Dendritic cell treated with granulocyte-macrophage colony-stimulating factor and Interleukin-4, amounts not matched to agents 40 ng/mL and 50 ng/mL, for 4 days (primary cell): ENCODE measurements around the gene SLCO2B1.
"Not testable (repeated sequence)": the region's sequence is repeated elsewhere in the genome, so short reads cannot be mapped to it uniquely, and the experiment has no call there.

Source experiments
- H3K27ac Mint-ChIP-seq: one replicate; pipeline ENCODE4 v1.8.0; 2022; ENCODE audit warnings: mild to moderate bottlenecking, mixed read lengths
- H3K27me3 Mint-ChIP-seq: one replicate; pipeline ENCODE4 v1.8.0; 2022; ENCODE audit warnings: mild to moderate bottlenecking, mixed read lengths
- H3K36me3 Mint-ChIP-seq: one replicate; pipeline ENCODE4 v1.8.0; 2022; ENCODE audit warnings: low read depth, mixed read lengths
- H3K4me1 Mint-ChIP-seq: one replicate; pipeline ENCODE4 v1.8.0; 2022; ENCODE audit warnings: low read depth, mixed read lengths
- H3K4me3 Mint-ChIP-seq: one replicate; pipeline ENCODE4 v1.8.0; 2022; ENCODE audit warnings: mild to moderate bottlenecking, moderate library complexity, mixed read lengths
- H3K9me3 Mint-ChIP-seq: one replicate; pipeline ENCODE4 v1.8.0; 2022; ENCODE audit warnings: mixed read lengths
- intact Hi-C: fragments of 100-400 bp; cut with micrococcal nuclease; formaldehyde crosslinking; loops from one replicate; pipeline ENCODE4 v1.15.0; 2022

The SLCO2B1 gene

GRCh38 chr11:75150879-75151278 is at the start of gene SLCO2B1:
TSS of gene SLCO2B1 (plus strand) at chr11:75151107. CDS start at chr11:75151382, 275 bp downstream.
- no peaks in the 10 kb centered on the region for H3K9me3 Mint-ChIP-seq
- peaks cover 4% of the 10 kb centered on the region for H3K27me3 Mint-ChIP-seq
- H3K4me1 Mint-ChIP-seq: peaks cover 94% of the 10 kb centered on the region
- intact Hi-C loops: no loop called here
- peak within 1 kb of the TSS; percentile 84 for H3K27ac Mint-ChIP-seq
- H3K4me3 Mint-ChIP-seq: peak within 1 kb of the TSS; percentile 99
- H3K36me3 Mint-ChIP-seq: peaks cover 53% of the 10 kb centered on the region

GRCh38 chr11:75101424-75102128 is 49.3 kb upstream of the SLCO2B1 start:
- H3K27me3 Mint-ChIP-seq: peaks cover 36% of the 10 kb centered on the region
- H3K9me3 Mint-ChIP-seq: no peaks in the 10 kb centered on the region
- no peak overlapping the region for H3K4me3 Mint-ChIP-seq
- no peak overlapping the region for H3K27ac Mint-ChIP-seq
- intact Hi-C loops: no loop called here
- peaks cover 16% of the 10 kb centered on the region for H3K4me1 Mint-ChIP-seq
- no peaks in the 10 kb centered on the region for H3K36me3 Mint-ChIP-seq

GRCh38 chr11:75103380-75104026 is 47.4 kb upstream of the SLCO2B1 start:
- Mint-ChIP-seq H3K27me3 (peaks cover 34% of the 10 kb centered on the region), H3K9me3 (no peaks in the 10 kb centered on the region), H3K36me3 (no peaks in the 10 kb centered on the region), H3K27ac (no peak overlapping the region), H3K4me3 (no peak overlapping the region), H3K4me1 (peaks cover 16% of the 10 kb centered on the region)
- intact Hi-C loops: no loop called here

- Mint-ChIP-seq H3K27ac (no peak overlapping the region), H3K4me1 (peaks cover 10% of the 10 kb centered on the region), H3K27me3 (peaks cover 30% of the 10 kb centered on the region), H3K36me3 (no peaks in the 10 kb centered on the region), H3K4me3 (no peak overlapping the region), H3K9me3 (no peaks in the 10 kb centered on the region)
- intact Hi-C loops: no loop called here
Measured at GRCh38 chr11:75105462-75105925, 45.4 kb upstream of the SLCO2B1 start.

GRCh38 chr11:75105967-75106681 is 44.8 kb upstream of the SLCO2B1 start:
- H3K27ac Mint-ChIP-seq, H3K9me3 Mint-ChIP-seq, intact Hi-C loops, H3K36me3 Mint-ChIP-seq, H3K4me3 Mint-ChIP-seq, H3K4me1 Mint-ChIP-seq: not testable (repeated sequence)
- peaks cover 27% of the 10 kb centered on the region for H3K27me3 Mint-ChIP-seq

GRCh38 chr11:75107187-75107586 is 43.7 kb upstream of the SLCO2B1 start:
- Mint-ChIP-seq H3K27ac (no peak overlapping the region), H3K36me3 (no peaks in the 10 kb centered on the region), H3K9me3 (peaks cover 7% of the 10 kb centered on the region), H3K4me1 (peaks cover 5% of the 10 kb centered on the region), H3K27me3 (peaks cover 29% of the 10 kb centered on the region), H3K4me3 (no peak overlapping the region)
- intact Hi-C loops: no loop called here

GRCh38 chr11:75112200-75112599 is 38.7 kb upstream of the SLCO2B1 start:
- Mint-ChIP-seq H3K4me1 (no peaks in the 10 kb centered on the region), H3K4me3 (no peak overlapping the region), H3K9me3 (peaks cover 27% of the 10 kb centered on the region), H3K36me3 (no peaks in the 10 kb centered on the region), H3K27me3 (peaks cover 24% of the 10 kb centered on the region), H3K27ac (no peak overlapping the region)
- intact Hi-C loops: loop anchor here (10.0 kb wide), 1 partner anchor 47 kb away; no protein-coding TSS in a partner anchor

- H3K27me3 Mint-ChIP-seq: peaks cover 20% of the 10 kb centered on the region
- peaks cover 27% of the 10 kb centered on the region for H3K9me3 Mint-ChIP-seq
- no peak overlapping the region for H3K4me3 Mint-ChIP-seq
- intact Hi-C loops: loop anchor here (10.0 kb wide), 1 partner anchor 48 kb away; no protein-coding TSS in a partner anchor
- no peaks in the 10 kb centered on the region for H3K36me3 Mint-ChIP-seq
- H3K27ac Mint-ChIP-seq: no peak overlapping the region
- no peaks in the 10 kb centered on the region for H3K4me1 Mint-ChIP-seq
Measured at GRCh38 chr11:75113030-75113429, 37.9 kb upstream of the SLCO2B1 start.

GRCh38 chr11:75114465-75114864 is 36.4 kb upstream of the SLCO2B1 start:
- Mint-ChIP-seq H3K27ac (no peak overlapping the region), H3K4me3 (no peak overlapping the region), H3K27me3 (peaks cover 20% of the 10 kb centered on the region), H3K4me1 (no peaks in the 10 kb centered on the region), H3K9me3 (peaks cover 36% of the 10 kb centered on the region), H3K36me3 (no peaks in the 10 kb centered on the region)
- intact Hi-C loops: loop anchor here (10.0 kb wide), 1 partner anchor 50 kb away; no protein-coding TSS in a partner anchor

- no peaks in the 10 kb centered on the region for H3K36me3 Mint-ChIP-seq
- intact Hi-C loops: loop anchor here (10.0 kb wide), 1 partner anchor 54 kb away; no protein-coding TSS in a partner anchor
- H3K4me1 Mint-ChIP-seq: no peaks in the 10 kb centered on the region
- H3K9me3 Mint-ChIP-seq: peaks cover 26% of the 10 kb centered on the region
- no peak overlapping the region for H3K4me3 Mint-ChIP-seq
- no peak overlapping the region for H3K27ac Mint-ChIP-seq
- peaks cover 22% of the 10 kb centered on the region for H3K27me3 Mint-ChIP-seq
Measured at GRCh38 chr11:75118577-75118976, 32.3 kb upstream of the SLCO2B1 start.

- Mint-ChIP-seq H3K27me3 (peaks cover 18% of the 10 kb centered on the region), H3K4me1 (no peaks in the 10 kb centered on the region), H3K4me3 (no peak overlapping the region), H3K9me3 (peaks cover 18% of the 10 kb centered on the region), H3K27ac (no peak overlapping the region), H3K36me3 (no peaks in the 10 kb centered on the region)
- intact Hi-C loops: no loop called here
Measured at GRCh38 chr11:75126564-75126963, 24.3 kb upstream of the SLCO2B1 start.

- peaks cover 31% of the 10 kb centered on the region for H3K27me3 Mint-ChIP-seq
- no peaks in the 10 kb centered on the region for H3K36me3 Mint-ChIP-seq
- no peak overlapping the region for H3K27ac Mint-ChIP-seq
- H3K9me3 Mint-ChIP-seq: peaks cover 18% of the 10 kb centered on the region
- no peaks in the 10 kb centered on the region for H3K4me1 Mint-ChIP-seq
- H3K4me3 Mint-ChIP-seq: no peak overlapping the region
- intact Hi-C loops: loop anchor here (10.0 kb wide), 1 partner anchor 207 kb away; no protein-coding TSS in a partner anchor
Measured at GRCh38 chr11:75132080-75132479, 18.8 kb upstream of the SLCO2B1 start.

- Mint-ChIP-seq H3K27me3 (peaks cover 37% of the 10 kb centered on the region), H3K4me1 (no peaks in the 10 kb centered on the region), H3K4me3 (no peak overlapping the region), H3K9me3 (peaks cover 11% of the 10 kb centered on the region), H3K36me3 (no peaks in the 10 kb centered on the region), H3K27ac (no peak overlapping the region)
- intact Hi-C loops: loop anchor here (10.0 kb wide), 1 partner anchor 209 kb away; no protein-coding TSS in a partner anchor
Measured at GRCh38 chr11:75133976-75134375, 16.9 kb upstream of the SLCO2B1 start.
